HFF-Myc (cell line): ENCODE data around the gene KCNT2.

ENCODE experiments used
- DNase-seq: peaks from one replicate; pipeline ENCODE4 v3.0.0-alpha.2; 2011; ENCODE audit warnings: low read depth; ENCODE audit errors: extremely low read depth
- H3K4me3 ChIP-seq: replicated peaks from 2 replicates; pipeline ENCODE4 v1.5.1; 2011; ENCODE audit warnings: low read depth, mild to moderate bottlenecking, control low read depth, low read length
- TF ChIP-seq, protein P1 (sequence below): IDR thresholded peaks from 2 replicates; pipeline ENCODE4 v1.5.1; 2012; ENCODE audit warnings: mild to moderate bottlenecking, low read depth, low read length, control low read depth; ENCODE audit errors: missing control alignments

The KCNT2 gene

DNA sequence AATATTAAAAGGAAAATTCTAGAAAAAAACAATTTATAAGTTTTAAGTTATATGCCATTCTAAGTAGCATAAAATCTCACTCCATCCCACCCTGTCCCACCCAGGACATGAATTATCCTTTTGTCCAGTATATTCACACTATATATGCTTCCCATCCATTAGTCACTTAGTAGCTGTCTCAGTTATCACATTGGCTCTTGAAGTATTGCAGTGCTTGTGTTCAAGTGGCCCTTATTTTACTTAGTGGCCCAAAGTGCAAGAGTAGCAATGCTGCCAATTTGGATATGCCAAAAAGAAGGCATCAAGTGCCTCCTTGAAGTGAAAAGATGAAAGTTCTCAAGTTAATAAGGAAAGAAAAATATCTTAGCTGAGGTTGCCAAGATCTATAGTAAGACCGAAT, 192.3 kb downstream of the KCNT2 start:
- TF ChIP-seq, protein P1, sequence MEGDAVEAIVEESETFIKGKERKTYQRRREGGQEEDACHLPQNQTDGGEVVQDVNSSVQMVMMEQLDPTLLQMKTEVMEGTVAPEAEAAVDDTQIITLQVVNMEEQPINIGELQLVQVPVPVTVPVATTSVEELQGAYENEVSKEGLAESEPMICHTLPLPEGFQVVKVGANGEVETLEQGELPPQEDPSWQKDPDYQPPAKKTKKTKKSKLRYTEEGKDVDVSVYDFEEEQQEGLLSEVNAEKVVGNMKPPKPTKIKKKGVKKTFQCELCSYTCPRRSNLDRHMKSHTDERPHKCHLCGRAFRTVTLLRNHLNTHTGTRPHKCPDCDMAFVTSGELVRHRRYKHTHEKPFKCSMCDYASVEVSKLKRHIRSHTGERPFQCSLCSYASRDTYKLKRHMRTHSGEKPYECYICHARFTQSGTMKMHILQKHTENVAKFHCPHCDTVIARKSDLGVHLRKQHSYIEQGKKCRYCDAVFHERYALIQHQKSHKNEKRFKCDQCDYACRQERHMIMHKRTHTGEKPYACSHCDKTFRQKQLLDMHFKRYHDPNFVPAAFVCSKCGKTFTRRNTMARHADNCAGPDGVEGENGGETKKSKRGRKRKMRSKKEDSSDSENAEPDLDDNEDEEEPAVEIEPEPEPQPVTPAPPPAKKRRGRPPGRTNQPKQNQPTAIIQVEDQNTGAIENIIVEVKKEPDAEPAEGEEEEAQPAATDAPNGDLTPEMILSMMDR: no peak
- DNase-seq: no peak
- H3K4me3 ChIP-seq: no peak overlapping the region

DNA sequence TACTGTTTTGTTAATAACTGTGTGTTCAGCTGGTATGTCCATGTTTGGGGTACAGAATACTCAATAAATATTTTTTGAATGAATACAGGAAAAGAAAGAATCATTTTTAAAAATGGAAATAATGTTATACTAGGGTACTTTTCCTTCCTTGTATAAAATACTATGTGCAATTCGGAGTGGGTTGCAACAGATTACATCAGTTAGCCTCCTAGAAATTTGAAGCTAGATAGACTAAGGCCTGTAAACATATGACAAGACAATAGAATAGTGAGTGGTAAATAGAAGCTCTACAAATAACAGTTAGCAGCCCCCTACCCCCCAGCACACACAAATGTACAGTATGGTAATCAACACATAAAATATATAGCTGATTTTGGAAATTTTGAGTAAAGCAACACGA, 195.9 kb downstream of the KCNT2 start:
- DNase-seq: no peak
- TF ChIP-seq, protein P1: no peak
- no peak overlapping the region for H3K4me3 ChIP-seq

DNA sequence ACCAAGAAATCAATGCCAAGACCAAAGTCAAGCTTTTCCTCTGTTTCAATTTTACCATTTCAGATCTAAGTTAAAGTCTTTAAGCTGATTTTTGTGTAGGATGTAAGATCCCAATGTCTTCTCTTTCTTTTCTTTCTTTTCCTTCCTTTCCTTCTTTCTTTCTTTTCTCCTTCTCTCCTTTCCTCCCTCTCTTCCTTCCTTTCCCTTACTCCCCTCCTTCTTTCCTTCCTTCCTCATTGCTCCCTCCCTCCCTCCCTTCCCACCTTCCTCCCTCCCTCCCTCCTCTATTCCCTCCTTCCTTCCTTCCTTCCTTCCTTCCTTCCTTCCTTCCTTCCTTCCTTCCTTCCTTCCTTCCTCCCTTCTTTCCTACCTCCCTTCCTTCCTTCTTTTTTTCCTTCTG, 197.5 kb downstream of the KCNT2 start:
- TF ChIP-seq, protein P1: no peak
- DNase-seq: no peak
- H3K4me3 ChIP-seq: no peak overlapping the region

DNA sequence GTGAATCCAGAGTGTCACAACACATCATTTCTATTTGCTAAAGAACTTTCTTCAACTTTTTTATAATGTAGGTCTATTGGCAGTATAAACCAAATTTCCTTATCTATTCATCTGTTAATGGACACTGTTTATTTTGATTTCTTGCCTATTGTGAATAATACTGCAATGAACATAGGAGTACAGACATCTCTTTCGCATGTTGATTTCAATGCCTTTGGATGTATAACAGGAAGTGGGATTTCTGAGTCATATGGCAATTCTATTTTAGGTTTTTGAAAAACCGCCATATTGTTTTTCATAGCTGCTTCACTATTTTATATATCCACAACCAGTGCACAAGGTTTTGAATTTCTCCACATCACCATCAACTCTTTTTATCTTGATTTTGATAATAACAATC, 198.7 kb downstream of the KCNT2 start:
- no peak for DNase-seq
- TF ChIP-seq, protein P1: no peak
- no peak overlapping the region for H3K4me3 ChIP-seq

DNA sequence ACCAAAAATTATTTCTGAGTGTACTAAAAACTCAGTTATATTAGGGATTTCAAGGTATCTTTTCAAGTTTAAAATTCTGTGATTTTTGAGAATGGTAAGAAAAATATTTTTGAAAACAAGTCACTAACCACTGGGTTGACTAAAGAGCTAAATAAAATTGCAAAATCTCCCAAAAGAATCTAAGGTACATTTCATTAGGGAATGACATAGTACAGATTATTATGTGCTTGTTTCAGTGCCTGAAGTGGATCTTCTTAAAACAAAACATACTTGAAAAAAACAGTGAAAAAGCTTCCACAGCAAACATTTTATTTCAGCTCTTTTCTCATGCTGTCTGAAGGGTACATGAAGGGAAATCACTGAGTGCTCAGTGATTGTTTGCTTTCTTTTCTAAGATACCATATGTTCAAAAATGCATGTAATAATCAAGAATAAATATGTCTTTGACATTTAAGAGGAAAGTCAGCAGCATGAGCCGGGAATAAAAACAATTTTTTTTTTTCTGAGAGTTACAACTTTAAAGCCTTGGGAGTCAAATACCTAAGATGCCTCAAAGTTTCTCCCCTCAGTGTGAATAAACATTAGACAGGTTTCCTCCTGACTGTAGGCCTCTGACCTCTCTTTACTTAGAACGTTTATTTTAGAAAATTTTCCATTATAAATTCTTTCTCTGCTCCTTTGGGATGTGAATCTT, 200.7 kb downstream of the KCNT2 start:
- DNase-seq: no peak
- TF ChIP-seq, protein P1: no peak
- no peak overlapping the region for H3K4me3 ChIP-seq

DNA sequence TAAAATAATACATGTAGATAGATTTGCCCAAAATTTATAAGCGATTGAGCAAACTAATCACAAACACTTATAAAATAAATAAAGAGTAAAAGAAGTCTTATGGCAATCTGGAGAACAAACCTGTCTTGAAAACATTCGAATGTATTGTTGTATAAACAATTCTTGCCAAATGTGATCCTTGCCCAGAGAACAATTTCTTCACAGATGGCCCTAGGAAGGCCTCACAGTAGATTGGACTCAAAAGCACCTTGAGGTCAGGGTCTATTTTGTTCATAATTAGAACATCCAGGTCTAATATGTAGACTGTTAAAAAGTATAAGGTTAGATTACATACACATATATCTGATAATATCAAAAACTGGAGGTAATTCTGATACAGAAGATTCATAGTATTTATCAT, 202.4 kb downstream of the KCNT2 start:
- TF ChIP-seq, protein P1: no peak

More for the DNA sequence above, 202.4 kb downstream of the KCNT2 start:
- no peak overlapping the region for H3K4me3 ChIP-seq
- no peak for DNase-seq
